GM12865 (cell line): Measurements from ENCODE around the gene ST8SIA1.

Experiments
- DNase-seq: peaks from one replicate; pipeline ENCODE4 v3.0.0; 2010; ENCODE audit warnings: low read depth
- H3K4me3 ChIP-seq: 2 replicates; pipeline ENCODE4 v1.5.1; 2011; ENCODE audit warnings: mild to moderate bottlenecking, low read depth, low read length, control low read depth
- CTCF ChIP-seq: IDR thresholded peaks from 2 replicates; pipeline ENCODE4 v1.5.1; 2011; ENCODE audit warnings: low read length, control low read depth, low read depth, inconsistent platforms; ENCODE audit not compliant: insufficient read depth; ENCODE audit errors: missing control alignments

Gene ST8SIA1

GRCh38 chr12:22211128-22211527, 123.4 kb downstream of the ST8SIA1 start:
- H3K4me3 ChIP-seq: no peak overlapping the region
- TF ChIP-seq CTCF: no peak
- DNase-seq: no peak

DNA sequence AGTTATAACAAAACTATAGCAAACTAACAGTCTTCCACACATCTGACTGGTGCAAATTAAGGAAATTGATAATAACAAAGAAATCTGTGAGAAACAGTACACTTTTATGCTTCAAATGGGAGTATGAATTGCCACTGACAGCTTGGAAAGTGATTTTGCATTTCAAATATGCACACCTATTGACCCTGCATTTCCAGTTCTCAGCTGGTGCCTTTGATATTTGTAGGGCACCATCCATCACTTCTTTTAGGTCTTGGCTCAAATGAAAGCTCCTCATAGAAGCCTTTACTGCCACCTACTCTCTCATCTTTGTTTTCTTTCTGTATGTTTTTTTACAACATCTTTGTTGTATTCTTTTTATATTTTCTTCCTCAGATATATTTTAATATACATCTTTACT, 125.1 kb downstream of the ST8SIA1 start:
- TF ChIP-seq CTCF: no peak
- no peak overlapping the region for H3K4me3 ChIP-seq
- no peak for DNase-seq

- H3K4me3 ChIP-seq: no peak overlapping the region
- TF ChIP-seq CTCF: no peak
- DNase-seq: no peak
Observed at GRCh38 chr12:22206111-22206728, 128.3 kb downstream of the ST8SIA1 start.

GRCh38 chr12:22204391-22204790, 130.1 kb downstream of the ST8SIA1 start:
- no peak for TF ChIP-seq CTCF
- no peak for DNase-seq
- H3K4me3 ChIP-seq: no peak overlapping the region

GRCh38 chr12:22202847-22203246, 131.7 kb downstream of the ST8SIA1 start:
- TF ChIP-seq CTCF: no peak
- no peak for DNase-seq
- H3K4me3 ChIP-seq: no peak overlapping the region

DNA sequence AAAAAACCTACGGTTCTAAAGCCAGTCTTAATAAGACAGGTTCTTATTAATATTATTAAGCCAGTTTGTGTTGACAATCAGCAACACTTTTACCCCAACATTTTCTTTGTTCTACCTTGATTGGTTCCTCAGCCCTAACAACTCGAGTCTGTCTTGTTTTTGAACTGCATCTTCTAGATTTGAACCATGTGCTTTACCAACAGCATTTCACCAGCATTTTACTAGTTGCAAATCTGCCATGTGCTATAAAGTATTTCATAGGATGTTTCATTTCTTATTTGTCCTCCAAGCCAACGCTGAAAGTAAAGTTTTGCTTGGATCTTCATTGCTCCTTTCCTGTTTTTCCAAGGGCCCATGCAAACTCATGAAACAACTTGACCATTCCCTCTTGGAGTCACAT, 133.4 kb downstream of the ST8SIA1 start:
- no peak overlapping the region for H3K4me3 ChIP-seq
- no peak for DNase-seq
- no peak for TF ChIP-seq CTCF

DNA sequence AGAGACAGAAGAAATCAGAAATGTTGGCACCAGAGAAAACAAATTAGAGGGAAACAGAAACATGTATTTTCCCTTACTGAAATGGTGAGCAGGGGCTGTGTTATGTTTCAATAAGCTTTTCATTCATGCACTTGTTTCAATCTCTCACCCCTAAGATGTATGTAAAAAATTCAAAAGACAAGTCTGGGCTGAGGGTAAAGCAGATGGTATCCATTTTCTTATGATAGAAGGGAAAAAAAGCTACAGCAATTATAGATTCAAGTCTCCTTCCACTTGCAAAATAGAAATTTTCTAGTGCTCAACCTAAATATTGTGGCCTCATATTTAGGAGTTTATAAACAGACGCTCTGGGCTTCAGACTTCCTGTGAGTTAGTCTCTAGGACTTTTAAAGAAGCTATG, 138.3 kb downstream of the ST8SIA1 start:
- no peak for TF ChIP-seq CTCF
- no peak overlapping the region for H3K4me3 ChIP-seq
- DNase-seq: no peak
